Measurements from ENCODE around the gene TPST2. TPM values are rescaled to one million over a fixed set of nuclear protein-coding genes. Genes with fewer than 3 reads are reported as not detected.

TPST2 gene
- total RNA-seq, 2 experiments from 2014 or later = 30.7 to 33.6 TPM

DNA sequence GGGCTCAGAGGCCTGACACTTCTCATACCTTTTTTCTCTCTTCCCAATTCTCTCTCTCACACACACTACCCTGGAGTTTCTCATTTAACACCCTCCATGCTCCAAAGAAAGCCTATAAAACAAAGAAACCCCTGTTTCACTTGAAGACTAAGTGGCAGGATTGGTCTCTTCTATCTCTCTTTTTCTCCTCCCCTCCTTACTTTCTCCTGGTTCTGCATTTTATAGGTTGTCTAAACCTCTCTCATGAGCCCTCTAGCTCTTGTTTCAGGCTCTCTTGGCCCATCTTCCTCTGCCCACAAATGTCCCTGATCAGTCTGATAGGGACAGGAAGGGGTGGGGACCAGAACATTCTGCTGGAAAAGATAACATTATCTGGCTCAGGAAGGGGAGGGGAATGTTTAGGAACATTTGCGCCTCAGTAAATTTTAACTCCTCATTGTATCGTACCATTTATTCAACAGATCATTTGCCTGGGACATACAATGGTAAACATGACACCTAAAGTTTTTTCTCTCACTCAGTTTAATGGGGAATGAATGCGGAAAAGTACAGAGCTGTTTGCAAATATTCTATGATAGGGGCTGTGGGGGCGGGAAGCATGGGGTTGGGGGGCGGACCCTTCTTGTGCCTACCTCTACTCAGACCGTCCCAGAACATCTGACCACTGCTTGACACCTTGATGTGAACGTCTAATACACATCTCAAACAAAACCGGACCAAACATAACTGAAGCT lies 42.7 kb upstream of the TPST2 start:
- intact Hi-C loops (cut with micrococcal nuclease) = no loop called here
- Mint-ChIP-seq H3K9me3 (peaks cover 2% of the 10 kb centered on the region), H3K36me3 (ENCODE audit: low read depth) (no peaks in the 10 kb centered on the region), H3K4me1 (ENCODE audit: low read depth) (peaks cover 15% of the 10 kb centered on the region), H3K27me3 (no peaks in the 10 kb centered on the region), H3K4me3 (no peak overlapping the region), H3K27ac (no peak overlapping the region)
- ATAC-seq = no peak
- no peak for DNase-seq
- CTCF ChIA-PET = interaction anchor here (0.8 kb wide), 1 partner anchor 9 kb away, joined by 3 read pairs; no protein-coding TSS in a partner anchor
- TF ChIP-seq, protein P1, sequence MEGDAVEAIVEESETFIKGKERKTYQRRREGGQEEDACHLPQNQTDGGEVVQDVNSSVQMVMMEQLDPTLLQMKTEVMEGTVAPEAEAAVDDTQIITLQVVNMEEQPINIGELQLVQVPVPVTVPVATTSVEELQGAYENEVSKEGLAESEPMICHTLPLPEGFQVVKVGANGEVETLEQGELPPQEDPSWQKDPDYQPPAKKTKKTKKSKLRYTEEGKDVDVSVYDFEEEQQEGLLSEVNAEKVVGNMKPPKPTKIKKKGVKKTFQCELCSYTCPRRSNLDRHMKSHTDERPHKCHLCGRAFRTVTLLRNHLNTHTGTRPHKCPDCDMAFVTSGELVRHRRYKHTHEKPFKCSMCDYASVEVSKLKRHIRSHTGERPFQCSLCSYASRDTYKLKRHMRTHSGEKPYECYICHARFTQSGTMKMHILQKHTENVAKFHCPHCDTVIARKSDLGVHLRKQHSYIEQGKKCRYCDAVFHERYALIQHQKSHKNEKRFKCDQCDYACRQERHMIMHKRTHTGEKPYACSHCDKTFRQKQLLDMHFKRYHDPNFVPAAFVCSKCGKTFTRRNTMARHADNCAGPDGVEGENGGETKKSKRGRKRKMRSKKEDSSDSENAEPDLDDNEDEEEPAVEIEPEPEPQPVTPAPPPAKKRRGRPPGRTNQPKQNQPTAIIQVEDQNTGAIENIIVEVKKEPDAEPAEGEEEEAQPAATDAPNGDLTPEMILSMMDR (IDR thresholded peaks at IDR 0.05) = no peak
- POLR2A ChIA-PET = interaction anchor here (1.1 kb wide), 2 partner anchors 10 to 35 kb away, joined by 4 to 5 read pairs; no protein-coding TSS in a partner anchor

DNA sequence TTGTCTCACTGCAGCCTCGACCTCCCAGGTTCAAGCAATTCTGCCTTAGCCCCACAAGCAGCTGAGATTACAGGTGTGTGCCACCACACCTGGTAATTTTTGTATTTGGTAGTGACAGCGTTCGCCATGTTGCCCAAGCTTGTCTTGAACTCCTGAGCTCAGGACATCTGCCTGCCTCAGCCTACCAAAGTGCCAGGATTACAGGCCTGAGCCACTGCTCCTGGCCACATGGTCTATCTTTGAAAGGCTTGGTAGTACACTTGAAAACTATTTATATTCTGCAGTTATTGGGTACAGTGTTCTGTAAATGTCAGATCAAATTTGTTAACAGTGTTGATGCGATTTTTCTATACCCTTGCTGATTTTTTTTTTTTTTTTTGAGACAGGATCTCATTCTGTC lies 41.4 kb upstream of the TPST2 start:
- POLR2A ChIA-PET = interaction anchor here (0.6 kb wide), 1 partner anchor 43 kb away, joined by 3 read pairs; no protein-coding TSS in a partner anchor
- intact Hi-C loops (cut with micrococcal nuclease) = no loop called here
- ATAC-seq = no peak
- TF ChIP-seq, protein P1 (IDR thresholded peaks at IDR 0.05) = no peak
- no peak overlapping the region for H3K27ac Mint-ChIP-seq
- peaks cover 2% of the 10 kb centered on the region for H3K9me3 Mint-ChIP-seq
- CTCF ChIA-PET = interaction anchor here (0.7 to 1.2 kb wide), 4 partner anchors 99 to 265 kb away, joined by 3 to 4 read pairs (median 3); no protein-coding TSS in a partner anchor
- DNase-seq = no peak
- H3K36me3 Mint-ChIP-seq (ENCODE audit: low read depth) = no peaks in the 10 kb centered on the region
- H3K27me3 Mint-ChIP-seq = no peaks in the 10 kb centered on the region
- H3K4me3 Mint-ChIP-seq = no peak overlapping the region
- H3K4me1 Mint-ChIP-seq (ENCODE audit: low read depth) = peaks cover 17% of the 10 kb centered on the region

DNA sequence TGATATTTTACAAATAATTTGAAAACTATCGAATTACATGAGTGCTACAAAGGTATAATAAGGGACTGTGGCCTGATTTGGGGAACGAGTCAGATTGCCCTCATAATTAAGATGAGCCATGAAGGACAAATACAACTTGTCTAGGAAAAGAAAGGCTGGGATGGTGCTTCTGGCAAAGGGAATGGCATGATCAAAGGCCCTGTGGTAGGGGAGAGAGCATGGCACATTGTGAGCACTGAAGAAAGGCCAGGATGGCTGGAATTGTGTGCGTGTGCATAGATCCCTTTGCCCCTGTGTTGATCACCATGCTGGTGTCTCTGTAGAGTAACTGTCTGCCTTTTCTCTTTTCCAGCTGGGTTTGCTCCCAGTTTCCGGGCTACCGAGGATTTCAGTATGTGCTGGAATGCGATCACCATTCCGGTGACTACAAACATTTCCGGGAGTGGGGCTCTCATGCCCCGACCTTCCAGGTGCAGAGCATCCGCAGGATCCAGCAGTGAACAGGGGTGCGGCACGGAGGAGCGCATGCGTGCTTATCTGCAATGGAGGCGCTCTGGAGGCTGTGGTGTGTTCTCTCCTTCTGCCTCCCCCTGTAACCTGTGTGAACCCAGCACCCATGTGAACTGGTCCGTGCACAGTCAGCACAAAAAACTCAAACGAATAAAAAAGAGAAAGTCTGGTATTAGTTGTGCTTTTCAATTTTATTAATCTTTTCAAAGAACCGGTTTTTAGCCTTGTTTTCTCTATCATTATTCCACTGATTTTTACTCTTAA lies 40.2 kb upstream of the TPST2 start:
- no peak for ATAC-seq
- H3K36me3 Mint-ChIP-seq (ENCODE audit: low read depth) = no peaks in the 10 kb centered on the region
- TF ChIP-seq, protein P1 (IDR thresholded peaks at IDR 0.05) = no peak
- no peak for DNase-seq
- H3K27me3 Mint-ChIP-seq = no peaks in the 10 kb centered on the region
- intact Hi-C loops (cut with micrococcal nuclease) = no loop called here
- no peak overlapping the region for H3K4me3 Mint-ChIP-seq
- CTCF ChIA-PET = interaction anchor here (1.0 to 1.2 kb wide), 2 partner anchors 13 to 127 kb away, joined by 3 read pairs; no protein-coding TSS in a partner anchor
- peaks cover 17% of the 10 kb centered on the region for H3K4me1 Mint-ChIP-seq (ENCODE audit: low read depth)
- POLR2A ChIA-PET = no interaction called here
- H3K27ac Mint-ChIP-seq = no peak overlapping the region
- H3K9me3 Mint-ChIP-seq = peaks cover 2% of the 10 kb centered on the region

DNA sequence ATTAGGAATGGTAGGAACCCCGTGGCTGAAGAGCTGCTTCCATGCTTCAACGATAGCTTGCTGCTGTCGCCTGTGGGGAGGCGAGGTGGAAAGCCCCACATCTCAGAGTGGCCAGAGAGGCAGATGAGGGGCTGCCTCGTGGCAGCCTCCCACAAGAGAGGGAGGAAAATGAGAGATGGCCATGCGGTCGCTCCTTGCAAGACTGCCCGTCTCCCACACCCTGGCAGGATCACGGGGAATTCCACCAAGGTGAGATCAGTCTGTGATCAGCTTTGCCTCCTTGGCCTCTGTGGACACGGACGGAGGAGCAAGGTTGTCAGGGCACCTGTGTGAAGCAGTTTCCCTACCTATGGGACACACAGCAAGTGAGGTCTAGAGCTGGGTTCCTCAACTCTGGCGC lies 34.9 kb upstream of the TPST2 start:
- Mint-ChIP-seq H3K4me1 (ENCODE audit: low read depth) (peaks cover 11% of the 10 kb centered on the region), H3K27me3 (no peaks in the 10 kb centered on the region), H3K4me3 (no peak overlapping the region), H3K36me3 (ENCODE audit: low read depth) (no peaks in the 10 kb centered on the region), H3K27ac (no peak overlapping the region), H3K9me3 (no peaks in the 10 kb centered on the region)
- DNase-seq (no peak), ATAC-seq (no peak)
- intact Hi-C loops (cut with micrococcal nuclease) = no loop called here
- POLR2A ChIA-PET = interaction anchor here (0.7 to 2.0 kb wide), 3 partner anchors 13 to 46 kb away, joined by 3 to 7 read pairs (median 3); no protein-coding TSS in a partner anchor
- TF ChIP-seq, protein P1 (IDR thresholded peaks at IDR 0.05) = no peak
- CTCF ChIA-PET = interaction anchor here (1.1 to 1.3 kb wide), 3 partner anchors 12 to 143 kb away, joined by 3 to 4 read pairs (median 3); no protein-coding TSS in a partner anchor
